PC-3 (cell line): ENCODE data around the gene MPL. TPM values are rescaled to one million over a fixed set of nuclear protein-coding genes. Genes with fewer than 3 reads are reported as not detected.

Experiments
- ATAC-seq: fragments of 200-7000 bp; cut with Tn5 transposase; 2 replicates; pipeline ENCODE4 v1.9.1; 2020; ENCODE audit warnings: mild to moderate bottlenecking, moderate library complexity
- BruUV-seq: library from RNA; stranded (reverse); fragments of 400-500 nt; replicated peaks from 2 replicates; lab custom pipeline; 2021; lab: Mats Ljungman, UMichigan
- CTCF ChIA-PET: fragments of 300-600 bp; sonication (Branson Sonifier 250); formaldehyde crosslinking; loops from one replicate; lab custom pipeline; 2022; ENCODE audit warnings: antibody characterized with exemption; lab: Charles Lee
- POLR2A ChIA-PET: fragments of 300-600 bp; sonication (Branson Sonifier 250); formaldehyde crosslinking; loops from one replicate; lab custom pipeline; 2022; ENCODE audit warnings: antibody characterized with exemption; ENCODE audit not compliant: unreplicated experiment; lab: Charles Lee
- DNase-seq: peaks from one replicate; pipeline ENCODE4 v3.0.0-alpha.2; 2015
- H2AFZ ChIP-seq: fragments of 300-600 bp; sonication (generic); 2 replicates; pipeline ENCODE4 v1.6.0; 2016; ENCODE audit warnings: antibody characterized with exemption, low read length
- H3F3A ChIP-seq: fragments of 300-600 bp; sonication (generic); one replicate; pipeline ENCODE4 v1.6.0; 2017; ENCODE audit warnings: antibody characterized with exemption, low read length, control low read depth, mild to moderate bottlenecking; ENCODE audit not compliant: unreplicated experiment
- H3K27ac ChIP-seq: fragments of 300-600 bp; sonication (generic); 2 replicates; pipeline ENCODE4 v1.5.1; 2016; ENCODE audit warnings: mild to moderate bottlenecking, low read length
- H3K27me3 ChIP-seq: fragments of 300-600 bp; sonication (generic); 2 replicates; pipeline ENCODE4 v1.6.1; 2016; ENCODE audit warnings: low read length, mixed read lengths
- H3K36me3 ChIP-seq: fragments of 300-600 bp; sonication (generic); 2 replicates; pipeline ENCODE4 v1.6.1; 2016; ENCODE audit warnings: low read depth, mixed run types, low read length, mixed read lengths
- H3K4me1 ChIP-seq: fragments of 300-600 bp; sonication (generic); 2 replicates; pipeline ENCODE4 v1.5.1; 2016; ENCODE audit warnings: low read length; ENCODE audit not compliant: insufficient read depth
- H3K4me2 ChIP-seq: fragments of 300-600 bp; sonication (generic); 2 replicates; pipeline ENCODE4 v1.6.0; 2016; ENCODE audit warnings: low read length
- H3K4me3 ChIP-seq: fragments of 300-600 bp; sonication (generic); 2 replicates; pipeline ENCODE4 v1.5.1; 2016; ENCODE audit warnings: mild to moderate bottlenecking, low read length, mixed read lengths
- H3K79me2 ChIP-seq: fragments of 300-600 bp; sonication (generic); 2 replicates; pipeline ENCODE4 v1.6.1; 2017; ENCODE audit warnings: low read length, mixed read lengths
- H3K9ac ChIP-seq: fragments of 300-600 bp; sonication (generic); 2 replicates; pipeline ENCODE4 v1.6.0; 2016; ENCODE audit warnings: mild to moderate bottlenecking, low read length
- H3K9me2 ChIP-seq: fragments of 300-600 bp; sonication (generic); replicated peaks from 2 replicates; pipeline ENCODE4 v1.6.1; 2016; ENCODE audit warnings: mixed run types, low read length, mixed read lengths
- H3K9me3 ChIP-seq: fragments of 300-600 bp; sonication (generic); 2 replicates; pipeline ENCODE4 v1.6.1; 2016; ENCODE audit warnings: low read length, mixed read lengths
- H4K20me1 ChIP-seq: fragments of 300-600 bp; sonication (generic); 2 replicates; pipeline ENCODE4 v1.6.1; 2016; ENCODE audit warnings: low read length, mixed read lengths
- EZH2 ChIP-seq: fragments of 300-600 bp; sonication (generic); IDR thresholded peaks from one replicate; pipeline ENCODE4 v1.6.1; 2017; ENCODE audit warnings: antibody characterized with exemption, mild to moderate bottlenecking, low read length; ENCODE audit not compliant: unreplicated experiment
- EZH2phosphoT487 ChIP-seq: fragments of 300-600 bp; sonication (generic); IDR thresholded peaks from 2 replicates; pipeline ENCODE4 v1.6.1; 2018; ENCODE audit warnings: mild to moderate bottlenecking, antibody characterized with exemption, low read length, borderline replicate concordance
- intact Hi-C: fragments of 100-400 bp; cut with micrococcal nuclease; formaldehyde crosslinking; loops from 2 replicates; pipeline ENCODE4 v1.9.0; 2023
- total RNA-seq: library from RNA; depleted of rRNA; stranded (reverse); fragments of >200 nt; gene quantifications from 2 replicates; pipeline ENCODE4 v1.2.3, GENCODE V29; 2014
- TF ChIP-seq, protein P1 (sequence below): fragments of 300-600 bp; sonication (generic); conservative IDR thresholded peaks from 2 replicates; pipeline ENCODE4 v1.5.1; 2017; ENCODE audit warnings: antibody characterized with exemption, low read depth, mild to moderate bottlenecking, low read length

MPL gene
- total RNA-seq, 1 experiment from 2014 or later, result not detected

DNA sequence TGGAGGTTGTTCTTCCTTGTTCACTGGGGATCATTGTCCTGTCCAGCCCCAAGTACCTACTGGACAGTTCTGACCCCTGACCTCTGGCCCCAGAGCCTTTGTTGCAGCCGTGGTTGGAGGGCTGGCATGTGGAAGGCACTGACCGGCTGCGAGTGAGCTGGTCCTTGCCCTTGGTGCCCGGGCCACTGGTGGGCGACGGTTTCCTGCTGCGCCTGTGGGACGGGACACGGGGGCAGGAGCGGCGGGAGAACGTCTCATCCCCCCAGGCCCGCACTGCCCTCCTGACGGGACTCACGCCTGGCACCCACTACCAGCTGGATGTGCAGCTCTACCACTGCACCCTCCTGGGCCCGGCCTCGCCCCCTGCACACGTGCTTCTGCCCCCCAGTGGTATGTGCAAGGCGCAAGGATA is 25.4 kb upstream of the MPL start:
- TF ChIP-seq EZH2, result no peak
- TF ChIP-seq, protein P1, sequence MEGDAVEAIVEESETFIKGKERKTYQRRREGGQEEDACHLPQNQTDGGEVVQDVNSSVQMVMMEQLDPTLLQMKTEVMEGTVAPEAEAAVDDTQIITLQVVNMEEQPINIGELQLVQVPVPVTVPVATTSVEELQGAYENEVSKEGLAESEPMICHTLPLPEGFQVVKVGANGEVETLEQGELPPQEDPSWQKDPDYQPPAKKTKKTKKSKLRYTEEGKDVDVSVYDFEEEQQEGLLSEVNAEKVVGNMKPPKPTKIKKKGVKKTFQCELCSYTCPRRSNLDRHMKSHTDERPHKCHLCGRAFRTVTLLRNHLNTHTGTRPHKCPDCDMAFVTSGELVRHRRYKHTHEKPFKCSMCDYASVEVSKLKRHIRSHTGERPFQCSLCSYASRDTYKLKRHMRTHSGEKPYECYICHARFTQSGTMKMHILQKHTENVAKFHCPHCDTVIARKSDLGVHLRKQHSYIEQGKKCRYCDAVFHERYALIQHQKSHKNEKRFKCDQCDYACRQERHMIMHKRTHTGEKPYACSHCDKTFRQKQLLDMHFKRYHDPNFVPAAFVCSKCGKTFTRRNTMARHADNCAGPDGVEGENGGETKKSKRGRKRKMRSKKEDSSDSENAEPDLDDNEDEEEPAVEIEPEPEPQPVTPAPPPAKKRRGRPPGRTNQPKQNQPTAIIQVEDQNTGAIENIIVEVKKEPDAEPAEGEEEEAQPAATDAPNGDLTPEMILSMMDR, result no peak
- TF ChIP-seq EZH2phosphoT487, result no peak
- ATAC-seq (no peak), DNase-seq (no peak)
- Histone ChIP-seq H3K4me2 (no peak overlapping the region), H3K4me1 (no peaks in the 10 kb centered on the region), H3K27me3 (no peaks in the 10 kb centered on the region), H4K20me1 (no peaks in the 10 kb centered on the region), H3K9me3 (no peaks in the 10 kb centered on the region), H3K27ac (no peak overlapping the region), H3K9ac (no peak overlapping the region), H3F3A (no peaks in the 10 kb centered on the region), H2AFZ (no peak overlapping the region), H3K79me2 (no peaks in the 10 kb centered on the region), H3K36me3 (no peaks in the 10 kb centered on the region), H3K9me2 (no peaks in the 10 kb centered on the region), H3K4me3 (no peak overlapping the region)
- ChIA-PET POLR2A (no interaction called here), CTCF (no interaction called here)
- BruUV-seq, result no TSS peak
- intact Hi-C loops, result no loop called here

DNA sequence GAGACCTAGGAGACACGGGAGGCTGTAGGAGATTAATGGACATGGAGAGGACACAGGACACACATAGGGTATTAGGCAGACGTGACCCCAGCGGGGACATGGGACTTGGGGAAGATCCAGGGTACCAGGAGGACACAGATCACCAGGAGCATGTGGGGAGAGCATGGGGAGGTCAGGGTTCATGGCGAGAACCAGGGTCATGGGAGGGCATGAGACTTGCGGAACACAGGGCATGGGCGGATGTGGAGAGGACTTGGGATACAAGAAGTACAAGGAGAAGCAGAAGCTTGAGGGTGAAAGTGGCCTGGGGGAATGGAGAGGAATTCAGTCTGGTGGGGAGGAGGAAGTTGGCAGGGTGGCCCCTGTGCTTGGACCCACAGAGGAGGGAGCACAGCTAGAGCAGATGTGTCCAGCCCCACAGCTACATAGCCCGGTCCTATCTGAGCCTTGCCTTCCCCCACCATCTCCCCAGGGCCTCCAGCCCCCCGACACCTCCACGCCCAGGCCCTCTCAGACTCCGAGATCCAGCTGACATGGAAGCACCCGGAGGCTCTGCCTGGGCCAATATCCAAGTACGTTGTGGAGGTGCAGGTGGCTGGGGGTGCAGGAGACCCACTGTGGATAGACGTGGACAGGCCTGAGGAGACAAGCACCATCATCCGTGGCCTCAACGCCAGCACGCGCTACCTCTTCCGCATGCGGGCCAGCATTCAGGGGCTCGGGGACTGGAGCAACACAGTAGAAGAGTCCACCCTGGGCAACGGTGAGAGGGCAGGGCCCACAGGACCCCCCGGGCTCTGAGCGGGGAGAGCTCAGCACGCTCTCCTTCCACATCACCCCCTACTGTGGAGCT is 24.7 kb upstream of the MPL start:
- DNase-seq (no peak), ATAC-seq (no peak)
- no peaks in the 10 kb centered on the region for H3K27me3 ChIP-seq
- no peak overlapping the region for H2AFZ ChIP-seq
- intact Hi-C loops, result no loop called here
- H3K9me2 ChIP-seq, result no peaks in the 10 kb centered on the region
- no peaks in the 10 kb centered on the region for H4K20me1 ChIP-seq
- POLR2A ChIA-PET, result no interaction called here
- no TSS peak for BruUV-seq
- no peaks in the 10 kb centered on the region for H3F3A ChIP-seq
- no peaks in the 10 kb centered on the region for H3K9me3 ChIP-seq
- H3K4me1 ChIP-seq, result no peaks in the 10 kb centered on the region
- no peaks in the 10 kb centered on the region for H3K36me3 ChIP-seq
- H3K27ac ChIP-seq, result no peak overlapping the region
- H3K9ac ChIP-seq, result no peak overlapping the region
- CTCF ChIA-PET, result no interaction called here
- H3K4me3 ChIP-seq, result no peak overlapping the region
- no peaks in the 10 kb centered on the region for H3K79me2 ChIP-seq
- TF ChIP-seq, protein P1, result no peak
- TF ChIP-seq EZH2phosphoT487 (no peak), EZH2 (no peak)
- H3K4me2 ChIP-seq, result no peak overlapping the region

DNA sequence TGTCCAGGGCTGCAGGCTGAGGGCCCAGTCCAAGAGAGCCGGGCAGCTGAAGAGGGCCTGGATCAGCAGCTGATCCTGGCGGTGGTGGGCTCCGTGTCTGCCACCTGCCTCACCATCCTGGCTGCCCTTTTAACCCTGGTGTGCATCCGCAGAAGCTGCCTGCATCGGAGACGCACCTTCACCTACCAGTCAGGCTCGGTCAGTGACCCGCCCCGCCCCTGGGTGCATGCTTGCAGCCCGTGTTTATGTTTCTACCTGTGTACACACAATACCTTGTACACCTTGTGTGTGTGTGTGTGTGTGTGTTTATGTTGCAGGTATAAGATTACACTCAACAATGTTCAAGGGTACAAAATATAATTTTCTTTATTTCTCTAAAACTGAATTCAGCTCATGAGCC is 23.8 kb upstream of the MPL start:
- Histone ChIP-seq H3K36me3 (no peaks in the 10 kb centered on the region), H3K79me2 (no peaks in the 10 kb centered on the region), H2AFZ (no peak overlapping the region), H3K27me3 (no peaks in the 10 kb centered on the region), H3K4me3 (no peak overlapping the region), H3K27ac (no peak overlapping the region), H3K9ac (no peak overlapping the region), H4K20me1 (no peaks in the 10 kb centered on the region), H3K4me1 (no peaks in the 10 kb centered on the region), H3K9me3 (no peaks in the 10 kb centered on the region), H3K4me2 (no peak overlapping the region), H3F3A (no peaks in the 10 kb centered on the region), H3K9me2 (no peaks in the 10 kb centered on the region)
- CTCF ChIA-PET, result no interaction called here
- DNase-seq, result no peak
- POLR2A ChIA-PET, result no interaction called here
- no peak for TF ChIP-seq EZH2
- TF ChIP-seq, protein P1, result no peak
- no peak for TF ChIP-seq EZH2phosphoT487
- intact Hi-C loops, result no loop called here
- no peak for ATAC-seq
- BruUV-seq, result no TSS peak
